Thyroid gland (tissue), 4 donors: ENCODE data around the gene MAP3K7CL.

Experiments
- CTCF ChIP-seq, 6 experiments: fragments of 200-600 bp in 3 of 6; fragments of 450-650 bp in 3 of 6; sonication (generic) in 3 of 6; IDR thresholded peaks; one replicate each; pipeline ENCODE4 v1.5.1; 2016 to 2019; ENCODE audit warnings: antibody characterized with exemption in 6 of 6, mild to moderate bottlenecking in 2 of 6, inconsistent platforms in 1 of 6, moderate library complexity in 1 of 6
- POLR2A ChIP-seq, 2 donors: fragments of 450-650 bp; IDR thresholded peaks; one replicate each; pipeline ENCODE4 v1.6.1; 2017; ENCODE audit warnings: antibody characterized with exemption in 2 of 2, mild to moderate bottlenecking in 2 of 2, moderate library complexity in 1 of 2

GRCh38 chr21:29130270-29130969 is at the start of gene MAP3K7CL:
- no peak for TF ChIP-seq CTCF (IDR thresholded peaks at IDR 0.05)
- TF ChIP-seq POLR2A (IDR thresholded peaks at IDR 0.05): no peak
